Skeletal muscle tissue (tissue), 4 donors: ENCODE results near the gene SLC45A3. TPM values are rescaled to one million over a fixed set of nuclear protein-coding genes. Genes with fewer than 3 reads are reported as not detected.
"Not testable (repeated sequence)": the region's sequence is repeated elsewhere in the genome, so short reads cannot be mapped to it uniquely, and the experiment has no call there.

Experiments used
- H3K27ac ChIP-seq: one replicate; pipeline ENCODE4 v1.7.0; 2013; ENCODE audit warnings: mild to moderate bottlenecking, low read depth, low read length, inconsistent platforms
- H3K27me3 ChIP-seq, 3 donors: one replicate each; pipeline ENCODE4 v1.7.0; 2013; ENCODE audit warnings: low read length in 3 of 3; ENCODE audit not compliant: control insufficient read depth in 3 of 3, insufficient read depth in 3 of 3
- H3K36me3 ChIP-seq, 3 donors: one replicate each; pipeline ENCODE4 v1.7.0; 2013; ENCODE audit warnings: low read length in 3 of 3; ENCODE audit not compliant: control insufficient read depth in 3 of 3, insufficient read depth in 3 of 3
- H3K4me1 ChIP-seq, 3 donors: one replicate each; pipeline ENCODE4 v1.7.0; 2013; ENCODE audit warnings: low read length in 3 of 3, mild to moderate bottlenecking in 3 of 3; ENCODE audit not compliant: control insufficient read depth in 3 of 3, insufficient read depth in 3 of 3
- H3K4me3 ChIP-seq, 3 donors: one replicate each; pipeline ENCODE4 v1.7.0; 2013; ENCODE audit warnings: low read length in 3 of 3
- H3K9ac ChIP-seq, 3 donors: one replicate each; pipeline ENCODE4 v1.7.0; 2013; ENCODE audit warnings: low read length in 3 of 3, mild to moderate bottlenecking in 3 of 3, moderate library complexity in 2 of 3, low read depth in 1 of 3
- H3K9me3 ChIP-seq, 3 donors: one replicate each; pipeline ENCODE4 v1.7.0; 2013; ENCODE audit warnings: low read length in 3 of 3; ENCODE audit not compliant: control insufficient read depth in 3 of 3
- total RNA-seq: library from RNA; depleted of rRNA; stranded (reverse); fragments of >200 nt; gene quantifications from one replicate; pipeline ENCODE4 v1.2.3, GENCODE V29; 2014
- donor health status: Osteomylitis.

The SLC45A3 gene, protein sequence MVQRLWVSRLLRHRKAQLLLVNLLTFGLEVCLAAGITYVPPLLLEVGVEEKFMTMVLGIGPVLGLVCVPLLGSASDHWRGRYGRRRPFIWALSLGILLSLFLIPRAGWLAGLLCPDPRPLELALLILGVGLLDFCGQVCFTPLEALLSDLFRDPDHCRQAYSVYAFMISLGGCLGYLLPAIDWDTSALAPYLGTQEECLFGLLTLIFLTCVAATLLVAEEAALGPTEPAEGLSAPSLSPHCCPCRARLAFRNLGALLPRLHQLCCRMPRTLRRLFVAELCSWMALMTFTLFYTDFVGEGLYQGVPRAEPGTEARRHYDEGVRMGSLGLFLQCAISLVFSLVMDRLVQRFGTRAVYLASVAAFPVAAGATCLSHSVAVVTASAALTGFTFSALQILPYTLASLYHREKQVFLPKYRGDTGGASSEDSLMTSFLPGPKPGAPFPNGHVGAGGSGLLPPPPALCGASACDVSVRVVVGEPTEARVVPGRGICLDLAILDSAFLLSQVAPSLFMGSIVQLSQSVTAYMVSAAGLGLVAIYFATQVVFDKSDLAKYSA
- 2.1 TPM for total RNA-seq

- H3K27ac ChIP-seq = peak within 1 kb of the TSS; percentile 69
- peaks cover 11 to 41% (median 34%) of the 10 kb centered on the region in 3 donors for H3K4me1 ChIP-seq
- no peaks in the 10 kb centered on the region for H3K9me3 ChIP-seq
- peaks cover 0 to 5% (median 3%) of the 10 kb centered on the region in 3 donors for H3K27me3 ChIP-seq
- H3K9ac ChIP-seq = peak within 1 kb of the TSS; percentile 54 to 79 (median 59)
- no peaks in the 10 kb centered on the region for H3K36me3 ChIP-seq
- peak within 1 kb of the TSS; percentile 48 to 70 (median 68) for H3K4me3 ChIP-seq
Measured at GRCh38 chr1:205680073-205680851, at the start of gene SLC45A3. Gene SLC45A3, minus strand, starts transcription at chr1:205680509. Its CDS starts 15,853 bp downstream, at chr1:205664656.

DNA sequence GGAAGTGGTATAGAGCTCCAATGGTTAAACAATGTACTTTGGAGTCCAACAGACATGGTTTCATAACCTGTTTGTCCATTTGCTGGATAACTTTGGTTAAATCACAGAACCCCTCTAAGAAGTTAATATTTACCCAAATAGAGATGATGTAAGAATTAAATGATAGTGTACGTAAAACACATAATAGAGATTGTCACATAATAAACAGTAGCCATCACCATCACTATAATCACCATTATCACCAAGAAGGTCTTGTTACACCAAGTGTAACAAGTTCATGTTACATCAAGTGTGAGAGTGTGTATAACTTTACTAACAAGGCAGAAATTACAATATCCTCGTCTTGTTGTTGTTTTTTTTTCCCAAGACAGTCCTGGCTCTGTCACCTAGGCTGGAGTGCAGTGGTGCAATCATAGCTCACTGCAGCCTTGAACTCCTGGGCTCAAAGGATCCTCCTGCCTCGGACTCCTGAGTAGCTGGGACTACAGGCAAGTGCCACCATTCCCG lies 46.4 kb upstream of the SLC45A3 start:
- no peak overlapping the region for H3K4me3 ChIP-seq
- H3K27ac ChIP-seq = no peak overlapping the region
- peaks cover 0 to 2% (median 0%) of the 10 kb centered on the region in 3 donors for H3K4me1 ChIP-seq
- peaks cover 4 to 25% (median 20%) of the 10 kb centered on the region in 3 donors for H3K36me3 ChIP-seq
- H3K27me3 ChIP-seq = no peaks in the 10 kb centered on the region
- no peaks in the 10 kb centered on the region for H3K9me3 ChIP-seq
- no peak overlapping the region for H3K9ac ChIP-seq

DNA sequence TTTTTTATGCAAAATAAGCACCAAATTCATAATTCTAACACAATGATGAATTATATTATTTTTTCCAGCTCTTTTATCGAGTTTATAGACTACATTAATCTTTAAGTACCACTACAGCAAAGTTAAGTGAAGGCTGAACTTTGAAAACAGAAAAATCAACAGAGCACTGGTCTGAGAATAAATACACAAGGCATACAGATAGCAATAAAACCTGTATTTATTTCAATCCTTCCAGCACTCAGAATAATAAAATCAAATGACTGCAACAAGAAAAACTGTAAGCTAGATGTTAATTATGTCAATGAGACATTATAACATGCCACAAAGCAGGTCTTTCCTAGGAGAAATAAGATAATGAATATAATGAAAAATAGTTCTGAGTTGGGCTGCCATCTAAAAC lies 45.2 kb upstream of the SLC45A3 start:
- no peak overlapping the region for H3K27ac ChIP-seq
- H3K4me3 ChIP-seq = no peak overlapping the region
- H3K27me3 ChIP-seq = no peaks in the 10 kb centered on the region
- H3K9ac ChIP-seq = no peak overlapping the region
- peaks cover 0 to 2% (median 0%) of the 10 kb centered on the region in 3 donors for H3K4me1 ChIP-seq
- no peaks in the 10 kb centered on the region for H3K9me3 ChIP-seq
- H3K36me3 ChIP-seq = peaks cover 8 to 29% (median 28%) of the 10 kb centered on the region in 3 donors

GRCh38 chr1:205720740-205721139 lies 40.4 kb upstream of the SLC45A3 start:
- not testable (repeated sequence) for H3K27ac ChIP-seq, H3K27me3 ChIP-seq, H3K9ac ChIP-seq, H3K9me3 ChIP-seq, H3K4me3 ChIP-seq, H3K4me1 ChIP-seq
- peaks cover 28 to 54% (median 53%) of the 10 kb centered on the region in 3 donors for H3K36me3 ChIP-seq

DNA sequence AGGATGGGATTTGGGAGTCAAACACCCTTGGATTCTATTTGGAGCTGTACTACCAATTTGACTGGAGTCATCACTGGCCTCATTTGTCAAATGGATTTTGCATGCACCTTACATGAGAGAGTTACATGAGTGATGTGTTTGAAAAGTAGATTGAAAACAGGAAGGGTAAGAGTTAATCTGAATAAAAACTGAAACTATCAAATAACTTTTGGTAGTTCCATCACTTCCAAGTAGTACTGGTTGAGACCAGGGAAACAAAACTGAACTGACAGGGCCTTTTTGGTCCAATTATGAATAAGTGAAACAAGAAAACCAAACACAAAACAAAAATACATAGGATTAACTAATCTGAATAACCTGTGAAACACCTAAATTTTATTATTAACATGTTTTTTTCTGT lies 39.5 kb upstream of the SLC45A3 start:
- Histone ChIP-seq H3K27ac (no peak overlapping the region), H3K27me3 (no peaks in the 10 kb centered on the region), H3K36me3 (peaks cover 33 to 60% (median 56%) of the 10 kb centered on the region in 3 donors), H3K4me3 (no peak overlapping the region), H3K9ac (no peak overlapping the region), H3K9me3 (no peaks in the 10 kb centered on the region), H3K4me1 (no peaks in the 10 kb centered on the region)

DNA sequence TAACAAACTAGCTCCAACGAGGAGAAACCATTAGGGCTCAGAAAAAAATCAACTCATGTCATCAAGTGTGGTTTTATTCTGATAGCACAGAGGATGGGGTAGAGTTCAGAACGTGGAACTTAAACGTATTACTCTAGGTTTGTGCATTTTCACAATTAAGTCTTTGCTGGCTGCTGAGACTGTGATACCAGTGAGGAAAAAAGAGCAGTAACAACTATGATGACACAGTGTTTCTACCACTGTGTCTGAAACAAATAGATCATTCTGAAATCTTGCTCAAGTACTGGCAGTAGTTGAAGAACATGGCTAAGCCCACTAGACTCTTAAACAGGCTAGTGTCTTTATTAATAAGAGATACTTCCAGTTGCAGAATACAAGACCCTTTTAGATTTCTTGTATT lies 38.7 kb upstream of the SLC45A3 start:
- Histone ChIP-seq H3K4me1 (no peaks in the 10 kb centered on the region), H3K27ac (no peak overlapping the region), H3K9ac (no peak overlapping the region), H3K9me3 (no peaks in the 10 kb centered on the region), H3K36me3 (peaks cover 33 to 60% (median 56%) of the 10 kb centered on the region in 3 donors), H3K27me3 (no peaks in the 10 kb centered on the region), H3K4me3 (no peak overlapping the region)

DNA sequence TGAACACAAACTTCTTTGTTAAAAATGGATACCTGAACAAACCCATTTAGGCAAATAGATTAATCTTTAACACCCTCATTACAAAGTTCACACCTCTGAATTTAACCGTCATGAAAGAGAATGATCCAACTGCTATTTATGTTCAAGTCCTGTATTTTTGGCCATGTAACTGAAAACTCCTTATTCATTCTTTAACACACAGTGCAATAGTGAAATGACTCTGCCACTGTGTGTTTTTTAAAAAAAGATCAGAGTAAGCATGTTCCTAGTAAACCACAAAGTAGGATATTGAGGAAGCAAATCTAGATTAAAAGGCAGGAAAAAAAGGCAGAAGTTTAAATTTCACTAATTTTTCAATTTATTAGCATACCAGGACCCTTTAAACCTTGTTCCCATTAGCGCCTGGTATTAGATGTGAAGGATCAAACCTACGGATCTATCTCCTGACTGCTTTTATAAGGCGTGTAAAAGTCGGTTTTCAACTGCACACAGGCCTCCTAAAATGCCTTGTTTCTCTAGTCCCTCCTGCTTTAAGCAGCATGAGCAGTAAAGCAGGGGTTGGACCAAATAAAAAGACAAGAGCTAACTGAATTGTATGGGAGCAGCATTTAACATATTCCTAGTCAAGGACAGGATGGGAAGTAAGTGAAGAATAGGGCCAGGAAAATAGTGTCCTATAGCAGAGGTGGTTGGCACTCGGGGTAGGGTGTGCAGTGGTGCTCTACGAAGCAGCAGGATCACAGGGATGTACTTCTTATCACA lies 36.2 kb upstream of the SLC45A3 start:
- H3K9ac ChIP-seq = no peak overlapping the region
- peaks cover 29 to 54% (median 47%) of the 10 kb centered on the region in 3 donors for H3K36me3 ChIP-seq
- H3K4me1 ChIP-seq = no peaks in the 10 kb centered on the region
- no peak overlapping the region for H3K4me3 ChIP-seq
- H3K9me3 ChIP-seq = no peaks in the 10 kb centered on the region
- H3K27ac ChIP-seq = no peak overlapping the region
- H3K27me3 ChIP-seq = no peaks in the 10 kb centered on the region

- H3K36me3 ChIP-seq = peaks cover 26 to 47% (median 45%) of the 10 kb centered on the region in 3 donors
Measured at GRCh38 chr1:205715628-205716027, 35.3 kb upstream of the SLC45A3 start.

GRCh38 chr1:205714906-205715246 lies 34.6 kb upstream of the SLC45A3 start:
- Histone ChIP-seq H3K27me3 (no peaks in the 10 kb centered on the region), H3K9ac (no peak overlapping the region)

More at GRCh38 chr1:205715628-205716027, 35.3 kb upstream of the SLC45A3 start:
- Histone ChIP-seq H3K27me3 (no peaks in the 10 kb centered on the region), H3K27ac (no peak overlapping the region), H3K9me3 (no peaks in the 10 kb centered on the region), H3K9ac (no peak overlapping the region), H3K4me3 (no peak overlapping the region), H3K4me1 (peaks cover 4 to 6% (median 4%) of the 10 kb centered on the region in 3 donors)

More at GRCh38 chr1:205714906-205715246, 34.6 kb upstream of the SLC45A3 start:
- Histone ChIP-seq H3K4me1 (peaks cover 4 to 10% (median 5%) of the 10 kb centered on the region in 3 donors), H3K36me3 (peaks cover 20 to 39% (median 38%) of the 10 kb centered on the region in 3 donors), H3K27ac (no peak overlapping the region), H3K9me3 (no peaks in the 10 kb centered on the region), H3K4me3 (no peak overlapping the region)
